GM20000 (cell line): ENCODE measurements around the gene CDH13.

Experiments used
- DNase-seq: peaks from one replicate; pipeline ENCODE4 v3.0.0; 2012; ENCODE audit warnings: low spot score
- CTCF ChIP-seq: IDR thresholded peaks from 2 replicates; pipeline ENCODE4 v1.5.1; 2012; ENCODE audit warnings: mild to moderate bottlenecking, control low read depth; ENCODE audit errors: extremely low read depth, missing control alignments

CDH13 gene

GRCh38 chr16:82852388-82853008, 225.7 kb downstream of the CDH13 start:
- DNase-seq, result no peak
- no peak for TF ChIP-seq CTCF

GRCh38 chr16:82855471-82855870, 228.7 kb downstream of the CDH13 start:
- no peak for TF ChIP-seq CTCF
- DNase-seq, result no peak

GRCh38 chr16:82857693-82858365, 231.1 kb downstream of the CDH13 start:
- no peak for DNase-seq
- no peak for TF ChIP-seq CTCF

GRCh38 chr16:82859662-82860061, 232.9 kb downstream of the CDH13 start:
- DNase-seq, result no peak
- TF ChIP-seq CTCF, result no peak

GRCh38 chr16:82860071-82860470, 233.3 kb downstream of the CDH13 start:
- no peak for TF ChIP-seq CTCF
- no peak for DNase-seq

- DNase-seq, result no peak
- no peak for TF ChIP-seq CTCF
Measured at GRCh38 chr16:82862057-82862456, 235.3 kb downstream of the CDH13 start.

GRCh38 chr16:82864332-82865040, 237.7 kb downstream of the CDH13 start:
- DNase-seq, result no peak
- no peak for TF ChIP-seq CTCF
